Measurements from ENCODE around the gene MTHFD1L.
"Not testable (repeated sequence)": the region's sequence is repeated elsewhere in the genome, so short reads cannot be mapped to it uniquely, and the experiment has no call there.

Gene MTHFD1L

GRCh38 chr6:151071295-151071694 is 205.8 kb downstream of the MTHFD1L start:
- no peak for DNase-seq

- DNase-seq, result no peak
These were observed 207.6 kb downstream of the MTHFD1L start for GRCh38 chr6:151073146-151073545.

- DNase-seq, result no peak
These were observed 208.2 kb downstream of the MTHFD1L start for GRCh38 chr6:151073701-151074100.

GRCh38 chr6:151075005-151075404 is 209.5 kb downstream of the MTHFD1L start:
- DNase-seq, result no peak

- DNase-seq, result no peak
These were observed 210.0 kb downstream of the MTHFD1L start for GRCh38 chr6:151075527-151075926.

GRCh38 chr6:151075930-151076555 is 210.5 kb downstream of the MTHFD1L start:
- no peak for DNase-seq

GRCh38 chr6:151078655-151079054 is 213.2 kb downstream of the MTHFD1L start:
- DNase-seq, result no peak

GRCh38 chr6:151081656-151082055 is 216.2 kb downstream of the MTHFD1L start:
- DNase-seq, result no peak

GRCh38 chr6:151082079-151082478 is 216.6 kb downstream of the MTHFD1L start:
- no peak for DNase-seq

GRCh38 chr6:151084275-151084674 is 218.8 kb downstream of the MTHFD1L start:
- DNase-seq, result no peak

GRCh38 chr6:151087055-151087454 is 221.6 kb downstream of the MTHFD1L start:
- not testable (repeated sequence) for DNase-seq

GRCh38 chr6:151087861-151088598 is 222.5 kb downstream of the MTHFD1L start:
- DNase-seq, result no peak

GRCh38 chr6:151088599-151088935 is 223.1 kb downstream of the MTHFD1L start:
- no peak for DNase-seq

- DNase-seq, result no peak
These were observed 223.5 kb downstream of the MTHFD1L start for GRCh38 chr6:151088963-151089362.

- no peak for DNase-seq
These were observed 224.5 kb downstream of the MTHFD1L start for GRCh38 chr6:151089978-151090377.

- DNase-seq, result no peak
These were observed 226.1 kb downstream of the MTHFD1L start for GRCh38 chr6:151091571-151091970.

GRCh38 chr6:151092591-151092990 is 227.1 kb downstream of the MTHFD1L start:
- DNase-seq, result no peak

- no peak for DNase-seq
These were observed 228.2 kb downstream of the MTHFD1L start for GRCh38 chr6:151093706-151094105.

GRCh38 chr6:151095538-151096254 is 230.2 kb downstream of the MTHFD1L start:
- no peak for DNase-seq

- no peak for DNase-seq
These were observed 230.7 kb downstream of the MTHFD1L start for GRCh38 chr6:151096255-151096612.

- DNase-seq, result no peak
These were observed 231.4 kb downstream of the MTHFD1L start for GRCh38 chr6:151096691-151097606.

- no peak for DNase-seq
These were observed 232.7 kb downstream of the MTHFD1L start for GRCh38 chr6:151098166-151098565.

GRCh38 chr6:151100326-151100725 is 234.8 kb downstream of the MTHFD1L start:
- DNase-seq, result no peak

Data from activated CD8-positive, alpha-beta memory T cell treated with anti-CD3 and anti-CD28 coated beads, Interleukin-2, amount 50 U/mL, for 4 hours (primary cell).